Epithelial cell of esophagus (primary cell): Measurements from ENCODE around the gene LBP.

Experiments used
- DNase-seq: peaks from one replicate; pipeline ENCODE4 v3.0.0; 2010; ENCODE audit warnings: low read depth
- H3K4me3 ChIP-seq: 2 replicates; pipeline ENCODE4 v1.5.1; 2011; ENCODE audit warnings: mild to moderate bottlenecking, low read length, control low read depth
- TF ChIP-seq, protein P1 (sequence below): IDR thresholded peaks from 2 replicates; pipeline ENCODE4 v1.5.1; 2011; ENCODE audit warnings: low read depth, mild to moderate bottlenecking, low read length, control low read depth, inconsistent platforms; ENCODE audit not compliant: insufficient read depth; ENCODE audit errors: missing control alignments

The LBP gene

DNA sequence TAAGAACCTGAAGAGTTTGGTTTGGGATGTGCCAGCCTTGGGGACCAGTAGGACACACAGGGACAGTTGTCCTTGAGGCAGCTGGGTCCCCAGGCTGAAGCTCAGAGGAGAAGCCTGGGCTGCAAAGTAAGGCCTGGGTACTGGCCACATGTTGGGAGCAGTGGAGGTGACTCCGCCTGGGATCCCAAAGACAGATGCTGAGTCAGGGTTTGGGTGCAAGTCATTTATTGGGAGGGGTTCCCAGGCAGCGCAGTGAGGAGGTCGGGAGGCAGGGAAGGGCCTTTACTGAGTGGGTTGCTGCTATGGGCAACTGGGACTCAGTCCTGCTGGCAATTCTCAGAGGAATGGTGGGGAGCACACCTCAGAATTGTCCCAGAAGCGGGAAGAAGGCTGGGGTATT, 29.9 kb upstream of the LBP start:
- TF ChIP-seq, protein P1, sequence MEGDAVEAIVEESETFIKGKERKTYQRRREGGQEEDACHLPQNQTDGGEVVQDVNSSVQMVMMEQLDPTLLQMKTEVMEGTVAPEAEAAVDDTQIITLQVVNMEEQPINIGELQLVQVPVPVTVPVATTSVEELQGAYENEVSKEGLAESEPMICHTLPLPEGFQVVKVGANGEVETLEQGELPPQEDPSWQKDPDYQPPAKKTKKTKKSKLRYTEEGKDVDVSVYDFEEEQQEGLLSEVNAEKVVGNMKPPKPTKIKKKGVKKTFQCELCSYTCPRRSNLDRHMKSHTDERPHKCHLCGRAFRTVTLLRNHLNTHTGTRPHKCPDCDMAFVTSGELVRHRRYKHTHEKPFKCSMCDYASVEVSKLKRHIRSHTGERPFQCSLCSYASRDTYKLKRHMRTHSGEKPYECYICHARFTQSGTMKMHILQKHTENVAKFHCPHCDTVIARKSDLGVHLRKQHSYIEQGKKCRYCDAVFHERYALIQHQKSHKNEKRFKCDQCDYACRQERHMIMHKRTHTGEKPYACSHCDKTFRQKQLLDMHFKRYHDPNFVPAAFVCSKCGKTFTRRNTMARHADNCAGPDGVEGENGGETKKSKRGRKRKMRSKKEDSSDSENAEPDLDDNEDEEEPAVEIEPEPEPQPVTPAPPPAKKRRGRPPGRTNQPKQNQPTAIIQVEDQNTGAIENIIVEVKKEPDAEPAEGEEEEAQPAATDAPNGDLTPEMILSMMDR = no peak
- DNase-seq = no peak
- no peak overlapping the region for H3K4me3 ChIP-seq

DNA sequence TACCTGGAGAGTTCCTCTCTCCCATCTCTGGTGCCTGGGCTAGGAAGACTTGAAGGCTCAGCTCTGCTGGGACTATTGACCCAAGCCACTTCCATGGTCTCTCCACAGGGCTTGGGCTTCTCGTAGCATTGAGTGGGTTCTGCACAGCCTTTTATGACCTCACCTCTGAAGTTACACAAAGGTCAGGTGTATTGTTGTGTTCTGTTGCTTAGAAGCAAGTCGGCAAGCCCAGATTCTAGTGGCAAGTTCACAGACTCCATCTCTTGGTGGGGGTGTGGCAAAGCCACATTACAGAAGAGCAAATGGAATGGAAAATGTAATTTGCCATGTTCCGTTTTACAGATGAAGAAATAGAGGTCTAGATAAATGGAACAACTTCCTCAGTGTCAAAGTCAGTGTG, 28.9 kb upstream of the LBP start:
- TF ChIP-seq, protein P1 = no peak
- H3K4me3 ChIP-seq = no peak overlapping the region
- DNase-seq = no peak

DNA sequence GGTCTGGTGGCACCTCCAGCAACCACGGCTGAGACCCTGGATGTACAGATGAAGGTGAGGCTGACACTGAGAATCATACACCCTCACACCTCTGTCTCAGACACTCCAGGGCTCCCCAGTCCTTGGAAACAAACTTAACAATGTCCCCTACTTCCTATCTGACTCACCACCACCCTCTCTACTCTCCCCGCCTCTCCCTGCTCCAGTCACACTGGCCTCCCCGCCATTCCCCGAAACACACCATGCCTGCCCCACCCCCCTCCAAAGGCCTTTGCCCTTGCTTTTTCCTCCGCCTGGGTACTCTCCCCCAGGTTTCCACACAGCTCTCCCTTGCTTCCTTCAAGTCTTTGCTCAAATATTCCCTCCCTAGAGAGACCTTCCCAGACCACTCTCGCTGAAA, 26.1 kb upstream of the LBP start:
- TF ChIP-seq, protein P1 = no peak

DNA sequence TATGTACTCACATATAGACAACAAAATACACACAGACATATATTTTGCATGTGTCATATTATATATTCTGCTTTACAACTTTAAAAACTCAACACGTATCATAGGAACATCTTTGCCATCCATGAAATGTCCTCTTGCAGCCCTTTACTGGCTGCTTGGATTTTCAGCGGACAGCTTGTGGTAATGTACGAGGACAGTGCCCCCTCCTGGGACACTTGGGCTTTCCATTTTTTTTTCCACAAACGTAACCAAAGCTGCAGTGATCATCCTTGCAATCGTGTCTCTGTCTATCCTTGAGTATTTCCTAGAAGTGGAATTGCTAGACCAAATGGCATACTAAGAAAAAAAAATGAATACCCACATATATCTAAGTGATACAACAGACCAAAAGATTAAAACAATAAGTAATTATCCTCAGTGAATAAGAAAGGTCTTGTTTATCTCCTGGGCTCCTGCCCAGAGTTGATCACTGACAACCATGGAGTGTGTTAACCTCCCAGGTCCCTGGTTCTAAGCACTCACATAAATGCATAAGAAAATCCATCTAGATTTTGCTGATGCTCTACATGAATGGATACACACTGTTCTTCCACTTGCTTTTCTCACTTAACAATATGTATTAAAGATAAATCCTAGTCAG, 24.2 kb upstream of the LBP start:
- DNase-seq = peak; percentile 70
- H3K4me3 ChIP-seq = no peak overlapping the region
- TF ChIP-seq, protein P1 = peak; percentile 79

More for the DNA sequence above, 26.1 kb upstream of the LBP start:
- no peak overlapping the region for H3K4me3 ChIP-seq
- no peak for DNase-seq

DNA sequence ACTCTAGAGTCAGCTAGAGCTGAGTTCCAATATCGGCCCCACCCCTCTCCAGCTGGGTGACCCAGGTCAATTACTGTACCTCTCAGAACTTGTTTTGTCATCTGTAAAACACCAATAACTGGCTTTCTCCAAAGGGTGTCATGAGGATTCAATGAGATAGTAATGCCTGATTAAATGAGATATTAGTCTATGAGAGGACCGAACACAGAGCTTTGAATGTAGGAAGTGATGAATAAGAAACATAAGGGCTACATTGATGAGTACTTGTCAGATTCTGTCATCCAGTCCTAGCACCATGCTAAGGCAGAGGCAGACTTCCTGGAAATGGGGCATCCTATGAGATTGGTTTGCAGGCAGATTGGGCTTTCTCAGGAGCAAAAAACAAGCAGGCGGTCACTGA, 22.1 kb upstream of the LBP start:
- no peak for DNase-seq
- TF ChIP-seq, protein P1 = no peak
- no peak overlapping the region for H3K4me3 ChIP-seq

DNA sequence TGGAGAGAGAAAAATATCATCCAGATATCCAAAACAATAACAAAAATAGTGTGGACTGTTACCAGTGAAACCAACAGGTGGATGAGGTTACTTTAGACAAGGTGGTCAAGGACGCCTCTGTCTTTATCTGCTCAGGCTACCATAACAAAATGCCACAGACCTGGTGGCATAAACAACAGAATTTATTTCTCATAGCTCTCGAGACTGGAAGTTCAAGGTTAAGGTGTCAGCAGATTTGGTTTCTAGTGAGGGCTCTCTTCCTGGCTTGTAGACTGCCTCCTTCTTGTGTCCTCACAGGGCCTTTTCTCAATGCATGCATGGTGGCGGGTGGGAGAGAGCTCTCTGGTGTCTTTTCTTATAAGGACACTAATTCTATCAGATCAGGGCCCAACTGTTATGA, 21.1 kb upstream of the LBP start:
- TF ChIP-seq, protein P1 = no peak
- no peak for DNase-seq
- no peak overlapping the region for H3K4me3 ChIP-seq

DNA sequence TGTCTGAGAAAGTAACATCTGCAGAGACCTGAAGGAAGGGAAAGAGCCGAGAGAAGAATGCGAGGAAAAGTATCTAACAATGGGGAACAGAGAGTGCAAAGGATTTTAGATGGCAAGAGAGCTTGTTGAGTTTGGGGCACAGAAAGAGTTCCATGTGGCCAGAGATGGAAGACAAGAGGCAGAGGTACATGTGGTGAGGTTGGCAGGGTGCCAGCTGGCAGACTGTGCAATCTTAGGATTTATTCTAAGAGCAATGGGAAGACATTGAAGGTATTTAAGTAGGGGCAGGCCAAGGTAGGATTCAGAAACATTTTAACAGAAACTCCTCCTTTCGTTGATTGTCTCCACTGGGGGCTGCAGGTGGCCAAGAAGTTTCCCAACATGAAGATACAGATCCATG, 20.4 kb upstream of the LBP start:
- no peak for DNase-seq
- TF ChIP-seq, protein P1 = no peak
- no peak overlapping the region for H3K4me3 ChIP-seq
